ENCODE results near the gene WDR70. TPM values are rescaled to one million over a fixed set of nuclear protein-coding genes. Genes with fewer than 3 reads are reported as not detected.

Gene WDR70
- total RNA-seq, 4 donors from 2014 or later, result 24.7 to 200 (median 29.9) TPM

- no peak for DNase-seq
- Histone ChIP-seq H3K27ac (peak overlapping the region in 3 of 4 donors; percentile 25 to 40 (median 31)), H3K9me3 (peaks cover 4 to 8% of the 10 kb centered on the region in 2 donors), H3K4me1 (peaks cover 0 to 9% (median 0%) of the 10 kb centered on the region in 4 donors), H3K4me3 (no peak overlapping the region), H3K36me3 (no peaks in the 10 kb centered on the region), H3K27me3 (no peaks in the 10 kb centered on the region)
- WGBS, 2 donors (ENCODE audit: low coverage in 1 of 2), result 71 to 78% methylated on average over 3 of the region's 3 CpGs
- intact Hi-C loops (cut with DNase I; ENCODE audit: low total_unique reads) (no loop called here), in situ Hi-C loops (cut with MboI; ENCODE audit: low pct_ligation_motif_present in 1 of 4, low pct_unique_long_range_greater_than_20kb in 1 of 4, low sequenced_read_pairs in 3 of 4) (no loop called here)
- no peak for TF ChIP-seq CTCF (IDR thresholded peaks at IDR 0.05)
- TF ChIP-seq POLR2AphosphoS5 (IDR thresholded peaks at IDR 0.05), result peak in 1 of 3 donors; percentile 25
Measured at GRCh38 chr5:37598733-37599132, 219.6 kb downstream of the WDR70 start.

GRCh38 chr5:37601163-37601562 is 222.0 kb downstream of the WDR70 start:
- TF ChIP-seq CTCF (IDR thresholded peaks at IDR 0.05) (no peak), POLR2AphosphoS5 (IDR thresholded peaks at IDR 0.05) (no peak)
- 97 to 100% methylated on average over 1 of the region's 1 CpG for WGBS, 2 donors (ENCODE audit: low coverage in 1 of 2)

GRCh38 chr5:37603072-37603471 is 224.0 kb downstream of the WDR70 start:
- 85 to 96% methylated on average over 1 of the region's 1 CpG for WGBS, 2 donors (ENCODE audit: low coverage in 1 of 2)
- intact Hi-C loops (cut with DNase I; ENCODE audit: low total_unique reads) (no loop called here), in situ Hi-C loops (cut with MboI; ENCODE audit: low pct_ligation_motif_present in 1 of 4, low pct_unique_long_range_greater_than_20kb in 1 of 4, low sequenced_read_pairs in 3 of 4) (no loop called here)
- Histone ChIP-seq H3K4me1 (peaks cover 0 to 4% (median 0%) of the 10 kb centered on the region in 4 donors), H3K36me3 (no peaks in the 10 kb centered on the region), H3K27ac (peak overlapping the region in 1 of 4 donors; percentile 24), H3K4me3 (no peak overlapping the region), H3K9me3 (peaks cover 4 to 8% of the 10 kb centered on the region in 2 donors), H3K27me3 (no peaks in the 10 kb centered on the region)
- TF ChIP-seq CTCF (IDR thresholded peaks at IDR 0.05), result no peak
- no peak for TF ChIP-seq EP300 (IDR thresholded peaks at IDR 0.05; ENCODE audit: low read depth)
- TF ChIP-seq POLR2AphosphoS5 (IDR thresholded peaks at IDR 0.05), result no peak
- no peak for TF ChIP-seq POLR2A (IDR thresholded peaks at IDR 0.05)
- no peak for DNase-seq

More at GRCh38 chr5:37601163-37601562, 222.0 kb downstream of the WDR70 start:
- no peak overlapping the region for H3K4me3 ChIP-seq
- no peaks in the 10 kb centered on the region for H3K36me3 ChIP-seq
- H3K4me1 ChIP-seq, result peaks cover 0 to 2% (median 0%) of the 10 kb centered on the region in 4 donors
- intact Hi-C loops (cut with DNase I; ENCODE audit: low total_unique reads) (no loop called here), in situ Hi-C loops (cut with MboI; ENCODE audit: low pct_ligation_motif_present in 1 of 4, low pct_unique_long_range_greater_than_20kb in 1 of 4, low sequenced_read_pairs in 3 of 4) (no loop called here)
- H3K9me3 ChIP-seq, result peaks cover 4 to 8% of the 10 kb centered on the region in 2 donors
- no peak overlapping the region for H3K27ac ChIP-seq
- DNase-seq, result no peak
- H3K27me3 ChIP-seq, result no peaks in the 10 kb centered on the region

- 95% methylated on average over 1 of the region's 1 CpG; no CpG with 5 or more reads in 1 of the 2 donors for WGBS, 2 donors (ENCODE audit: low coverage in 1 of 2)
- in situ Hi-C loops (cut with MboI; ENCODE audit: low pct_ligation_motif_present in 1 of 4, low pct_unique_long_range_greater_than_20kb in 1 of 4, low sequenced_read_pairs in 3 of 4) (no loop called here), intact Hi-C loops (cut with DNase I; ENCODE audit: low total_unique reads) (no loop called here)
- Histone ChIP-seq H3K36me3 (no peaks in the 10 kb centered on the region), H3K4me1 (peaks cover 0 to 4% (median 0%) of the 10 kb centered on the region in 4 donors), H3K4me3 (no peak overlapping the region), H3K27ac (peak overlapping the region in 1 of 4 donors; percentile 46), H3K9me3 (peaks cover 4 to 8% of the 10 kb centered on the region in 2 donors), H3K27me3 (no peaks in the 10 kb centered on the region)
- no peak for TF ChIP-seq POLR2AphosphoS5 (IDR thresholded peaks at IDR 0.05)
- TF ChIP-seq POLR2A (IDR thresholded peaks at IDR 0.05), result no peak
- TF ChIP-seq CTCF (IDR thresholded peaks at IDR 0.05), result no peak
- TF ChIP-seq EP300 (IDR thresholded peaks at IDR 0.05; ENCODE audit: low read depth), result no peak
- no peak for DNase-seq
Measured at GRCh38 chr5:37604290-37604689, 225.2 kb downstream of the WDR70 start.

Data from transverse colon (tissue), 4 donors.